Neural crest cell (in vitro differentiated cells): ENCODE measurements around the gene CDH13. TPM values are rescaled to one million over a fixed set of nuclear protein-coding genes. Genes with fewer than 3 reads are reported as not detected.

Source experiments
- DNase-seq: peaks from one replicate; pipeline ENCODE4 v3.0.0; 2021; ENCODE audit warnings: low read depth, mixed read lengths, low spot score
- H3K27ac Mint-ChIP-seq: one replicate; pipeline ENCODE4 v1.8.0; 2021; ENCODE audit warnings: mild to moderate bottlenecking, mixed read lengths; ENCODE audit not compliant: unreplicated experiment
- H3K27me3 Mint-ChIP-seq: 2 replicates; pipeline ENCODE4 v1.8.0; 2021; ENCODE audit warnings: low read depth, mild to moderate bottlenecking, mixed read lengths
- H3K36me3 Mint-ChIP-seq: 2 replicates; pipeline ENCODE4 v1.8.0; 2021; ENCODE audit warnings: low read depth, mild to moderate bottlenecking, mixed read lengths
- H3K4me1 Mint-ChIP-seq: 2 replicates; pipeline ENCODE4 v1.8.0; 2021; ENCODE audit warnings: mixed read lengths
- H3K4me3 Mint-ChIP-seq: one replicate; pipeline ENCODE4 v1.8.0; 2021; ENCODE audit warnings: mild to moderate bottlenecking, mixed read lengths
- H3K9me3 Mint-ChIP-seq: 2 replicates; pipeline ENCODE4 v1.8.0; 2021; ENCODE audit warnings: mixed read lengths
- total RNA-seq: library from RNA; stranded (reverse); gene quantifications from 2 replicates; pipeline ENCODE4 v1.2.1, GENCODE V29; 2021
- TF ChIP-seq, protein P1 (sequence below): fragments of 200-600 bp; sonication (generic); conservative IDR thresholded peaks from 2 replicates; pipeline ENCODE4 v1.5.0; 2021; ENCODE audit warnings: antibody characterized with exemption, mild to moderate bottlenecking

The CDH13 gene
- total RNA-seq, 1 donor from 2014 or later, result 1.1 TPM

- H3K27me3 Mint-ChIP-seq, result no peaks in the 10 kb centered on the region
- H3K27ac Mint-ChIP-seq, result no peak overlapping the region
- H3K9me3 Mint-ChIP-seq, result peaks cover 3% of the 10 kb centered on the region
- no peak for DNase-seq
- H3K4me1 Mint-ChIP-seq, result peaks cover 26% of the 10 kb centered on the region
- no peak overlapping the region for H3K4me3 Mint-ChIP-seq
- TF ChIP-seq, protein P1, sequence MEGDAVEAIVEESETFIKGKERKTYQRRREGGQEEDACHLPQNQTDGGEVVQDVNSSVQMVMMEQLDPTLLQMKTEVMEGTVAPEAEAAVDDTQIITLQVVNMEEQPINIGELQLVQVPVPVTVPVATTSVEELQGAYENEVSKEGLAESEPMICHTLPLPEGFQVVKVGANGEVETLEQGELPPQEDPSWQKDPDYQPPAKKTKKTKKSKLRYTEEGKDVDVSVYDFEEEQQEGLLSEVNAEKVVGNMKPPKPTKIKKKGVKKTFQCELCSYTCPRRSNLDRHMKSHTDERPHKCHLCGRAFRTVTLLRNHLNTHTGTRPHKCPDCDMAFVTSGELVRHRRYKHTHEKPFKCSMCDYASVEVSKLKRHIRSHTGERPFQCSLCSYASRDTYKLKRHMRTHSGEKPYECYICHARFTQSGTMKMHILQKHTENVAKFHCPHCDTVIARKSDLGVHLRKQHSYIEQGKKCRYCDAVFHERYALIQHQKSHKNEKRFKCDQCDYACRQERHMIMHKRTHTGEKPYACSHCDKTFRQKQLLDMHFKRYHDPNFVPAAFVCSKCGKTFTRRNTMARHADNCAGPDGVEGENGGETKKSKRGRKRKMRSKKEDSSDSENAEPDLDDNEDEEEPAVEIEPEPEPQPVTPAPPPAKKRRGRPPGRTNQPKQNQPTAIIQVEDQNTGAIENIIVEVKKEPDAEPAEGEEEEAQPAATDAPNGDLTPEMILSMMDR, result no peak
- no peaks in the 10 kb centered on the region for H3K36me3 Mint-ChIP-seq
Measured at GRCh38 chr16:82643936-82644630, 17.3 kb downstream of the CDH13 start.

- DNase-seq, result no peak
- Mint-ChIP-seq H3K27me3 (no peaks in the 10 kb centered on the region), H3K9me3 (peaks cover 1% of the 10 kb centered on the region), H3K27ac (no peak overlapping the region), H3K4me1 (peaks cover 3% of the 10 kb centered on the region), H3K36me3 (no peaks in the 10 kb centered on the region), H3K4me3 (no peak overlapping the region)
- TF ChIP-seq, protein P1, result no peak
Measured at GRCh38 chr16:82646504-82646903, 19.7 kb downstream of the CDH13 start.

DNA sequence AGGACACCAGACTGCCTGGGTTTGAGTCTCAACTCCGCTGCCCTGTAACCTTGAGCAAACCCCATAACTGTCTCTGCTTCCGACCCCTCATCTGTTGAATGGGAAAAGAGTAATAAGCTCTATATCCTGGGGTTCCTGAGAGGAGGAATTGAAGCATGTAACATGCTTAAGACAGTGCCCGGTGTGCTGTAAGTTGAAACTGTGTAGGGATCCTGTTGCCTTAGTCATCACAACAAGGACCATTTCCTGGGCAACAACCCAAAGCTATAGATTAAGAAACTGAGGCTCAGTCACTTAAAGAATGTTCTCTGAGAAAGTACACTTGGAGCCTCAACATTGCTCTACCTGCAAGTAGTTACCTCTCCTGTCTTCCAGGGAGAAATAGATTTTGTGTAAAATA lies 23.0 kb downstream of the CDH13 start:
- Mint-ChIP-seq H3K27ac (no peak overlapping the region), H3K4me1 (peaks cover 13% of the 10 kb centered on the region), H3K27me3 (no peaks in the 10 kb centered on the region), H3K36me3 (no peaks in the 10 kb centered on the region), H3K4me3 (no peak overlapping the region), H3K9me3 (no peaks in the 10 kb centered on the region)
- DNase-seq, result no peak
- TF ChIP-seq, protein P1, result no peak

- Mint-ChIP-seq H3K36me3 (no peaks in the 10 kb centered on the region), H3K9me3 (no peaks in the 10 kb centered on the region), H3K4me3 (no peak overlapping the region), H3K27ac (no peak overlapping the region), H3K4me1 (peaks cover 17% of the 10 kb centered on the region), H3K27me3 (no peaks in the 10 kb centered on the region)
- no peak for DNase-seq
- TF ChIP-seq, protein P1, result no peak
Measured at GRCh38 chr16:82650804-82651203, 24.0 kb downstream of the CDH13 start.

DNA sequence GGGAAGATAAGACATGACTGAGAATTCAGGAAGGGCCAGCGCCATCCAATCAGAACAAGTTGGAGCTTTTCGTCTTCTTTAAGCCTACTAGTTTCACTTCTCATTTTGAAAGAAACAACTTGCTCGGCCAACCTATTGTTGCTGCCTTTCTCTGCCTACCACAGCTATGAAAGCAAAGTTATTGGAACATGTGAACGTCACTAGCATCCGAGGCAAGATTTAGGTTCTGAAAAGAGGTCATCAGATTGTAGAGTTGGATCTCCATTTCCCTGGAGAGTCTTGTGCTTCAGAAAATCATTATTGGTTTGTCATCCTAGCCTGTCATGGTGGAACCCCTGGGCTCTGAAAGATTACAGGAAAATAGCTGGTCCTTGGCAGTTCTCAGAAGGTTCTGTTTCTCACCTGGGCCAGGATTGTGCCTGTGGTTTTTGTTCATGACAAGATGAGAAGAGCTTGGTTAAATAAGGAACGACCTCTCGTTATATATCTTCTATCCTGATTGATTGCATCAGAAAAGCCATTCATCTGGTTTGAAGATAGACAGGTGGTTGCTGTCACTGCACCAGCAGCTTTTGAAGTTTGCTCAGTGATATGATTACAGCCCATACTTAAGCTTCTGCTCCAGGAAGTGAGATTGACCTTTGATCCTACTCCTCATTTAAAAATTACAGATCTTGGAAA lies 25.3 kb downstream of the CDH13 start:
- Mint-ChIP-seq H3K4me3 (no peak overlapping the region), H3K36me3 (no peaks in the 10 kb centered on the region), H3K9me3 (no peaks in the 10 kb centered on the region), H3K27ac (no peak overlapping the region), H3K27me3 (no peaks in the 10 kb centered on the region), H3K4me1 (peaks cover 17% of the 10 kb centered on the region)
- TF ChIP-seq, protein P1, result no peak
- no peak for DNase-seq
